HepG2 (cell line): Measurements from ENCODE around the gene PLIN5. TPM values are rescaled to one million over a fixed set of nuclear protein-coding genes. Genes with fewer than 3 reads are reported as not detected.

ENCODE experiments used
- ASH2L ChIP-seq: fragments of 300-600, 200-600 bp; sonication (generic); IDR thresholded peaks from 2 replicates; pipeline ENCODE4 v1.7.0; 2017; ENCODE audit warnings: low read depth, mild to moderate bottlenecking, moderate library complexity, mixed read lengths, low read length; ENCODE audit not compliant: insufficient read length
- BCL6 ChIP-seq: IDR thresholded peaks from 2 replicates; pipeline ENCODE4 v1.6.1; 2016; ENCODE audit warnings: missing genetic modification reagents, missing compliant biosample characterization
- DR1 ChIP-seq: sonication (generic); formaldehyde crosslinking; IDR thresholded peaks from 2 replicates; pipeline ENCODE4 v1.8.0; 2021; ENCODE audit warnings: mild to moderate bottlenecking, missing genetic modification reagents, inconsistent platforms
- ETV6 ChIP-seq: sonication (generic); formaldehyde crosslinking; conservative IDR thresholded peaks from 2 replicates; pipeline ENCODE4 v1.4.0; 2020; ENCODE audit warnings: missing genetic modification reagents
- MIXL1 ChIP-seq: IDR thresholded peaks from 2 replicates; pipeline ENCODE4 v1.6.1; 2016
- NFKB2 ChIP-seq: sonication (generic); formaldehyde crosslinking; IDR thresholded peaks from 2 replicates; pipeline ENCODE4 v1.4.0; 2020; ENCODE audit warnings: missing genetic modification reagents, borderline replicate concordance
- PITX1 ChIP-seq: sonication (generic); formaldehyde crosslinking; IDR thresholded peaks from 2 replicates; pipeline ENCODE4 v1.5.1; 2020; ENCODE audit warnings: mild to moderate bottlenecking, missing genetic modification reagents
- RAD21 ChIP-seq: fragments of 450-650 bp; formaldehyde crosslinking; IDR thresholded peaks from 2 replicates; pipeline ENCODE4 v1.5.0; 2020; ENCODE audit warnings: mild to moderate bottlenecking
- SALL2 ChIP-seq: sonication (generic); formaldehyde crosslinking; IDR thresholded peaks from 2 replicates; pipeline ENCODE4 v1.8.1; 2023; ENCODE audit warnings: mild to moderate bottlenecking, missing genetic modification reagents, inconsistent platforms
- SNAPC2 ChIP-seq: sonication (generic); formaldehyde crosslinking; IDR thresholded peaks from 2 replicates; pipeline ENCODE4 v1.8.1; 2022; ENCODE audit warnings: mild to moderate bottlenecking, missing genetic modification reagents
- SP4 ChIP-seq: sonication (generic); formaldehyde crosslinking; IDR thresholded peaks from 2 replicates; pipeline ENCODE4 v1.8.1; 2023; ENCODE audit warnings: mild to moderate bottlenecking, missing genetic modification reagents
- SRSF4 ChIP-seq: fragments of 200-400 bp; formaldehyde crosslinking; IDR thresholded peaks from one replicate; pipeline ENCODE4 v1.6.1; 2018; ENCODE audit warnings: mild to moderate bottlenecking, low read depth, low read length, moderate library complexity; ENCODE audit not compliant: poor library complexity, severe bottlenecking
- SRSF9 ChIP-seq: fragments of 200-400 bp; formaldehyde crosslinking; IDR thresholded peaks from 2 replicates; pipeline ENCODE4 v1.6.1; 2018; ENCODE audit warnings: borderline replicate concordance, mild to moderate bottlenecking, low read depth, low read length; ENCODE audit not compliant: insufficient read depth, poor library complexity, severe bottlenecking
- ZNF253 ChIP-seq: sonication (generic); formaldehyde crosslinking; IDR thresholded peaks from 2 replicates; pipeline ENCODE4 v1.8.0; 2022; ENCODE audit warnings: mild to moderate bottlenecking, missing genetic modification reagents, borderline replicate concordance
- ZNF383 ChIP-seq: sonication (generic); formaldehyde crosslinking; IDR thresholded peaks from 2 replicates; pipeline ENCODE4 v1.4.0; 2020; ENCODE audit warnings: missing genetic modification reagents, mild to moderate bottlenecking, borderline replicate concordance
- ZNF501 ChIP-seq: sonication (generic); formaldehyde crosslinking; IDR thresholded peaks from 2 replicates; pipeline ENCODE4 v1.5.1; 2020; ENCODE audit warnings: mild to moderate bottlenecking, moderate library complexity, missing genetic modification reagents
- ZNF550 ChIP-seq: sonication (generic); formaldehyde crosslinking; IDR thresholded peaks from 2 replicates; pipeline ENCODE4 v1.4.0; 2020; ENCODE audit warnings: mild to moderate bottlenecking, missing genetic modification reagents, borderline replicate concordance
- ZNF557 ChIP-seq: sonication (generic); formaldehyde crosslinking; IDR thresholded peaks from 2 replicates; pipeline ENCODE4 v1.4.0; 2020; ENCODE audit warnings: missing genetic modification reagents
- ZNF629 ChIP-seq: sonication (generic); formaldehyde crosslinking; conservative IDR thresholded peaks from 2 replicates; pipeline ENCODE4 v1.5.0; 2020; ENCODE audit warnings: missing genetic modification reagents
- ZNF790 ChIP-seq: sonication (generic); formaldehyde crosslinking; IDR thresholded peaks from 2 replicates; pipeline ENCODE4 v1.8.0; 2022; ENCODE audit warnings: missing genetic modification reagents, mild to moderate bottlenecking, borderline replicate concordance
- ZSCAN31 ChIP-seq: sonication (generic); formaldehyde crosslinking; IDR thresholded peaks from 2 replicates; pipeline ENCODE4 v1.5.0; 2020; ENCODE audit warnings: low read depth, mild to moderate bottlenecking, missing genetic modification reagents
- polyA plus RNA-seq, 8 experiments: library from polyadenylated mRNA; depleted of rRNA in 3 of 8; stranded (reverse) in 7 of 8; unstranded in 1 of 8; fragments of >200 nt; fragmentation: Illumina TruSeq in 4 of 8; extraction: Trizol in 4 of 8; gene quantifications; 2 replicates each; pipeline versions ENCODE4 v1.2.1 to v1.2.3, GENCODE V29; 2011 to 2016; ENCODE audit warnings: low read depth in 4 of 8, missing spikeins in 1 of 8, mixed read lengths in 1 of 8; ENCODE audit not compliant: insufficient read depth in 1 of 8
- total RNA-seq, 5 experiments: library from RNA; depleted of rRNA; stranded (reverse); fragments of >200 nt; fragmentation: Illumina TruSeq; extraction: Trizol; gene quantifications; 2 replicates each; pipeline ENCODE4 v1.2.3, GENCODE V29; 2016; ENCODE audit warnings: low read depth in 1 of 5
- TF ChIP-seq, protein P1 (sequence below): sonication (generic); formaldehyde crosslinking; IDR thresholded peaks from 2 replicates; pipeline ENCODE4 v1.4.0; 2020; ENCODE audit warnings: mild to moderate bottlenecking, missing genetic modification reagents
- TF ChIP-seq, protein P2 (sequence below): sonication (generic); formaldehyde crosslinking; conservative IDR thresholded peaks from 2 replicates; pipeline ENCODE4 v1.4.0; 2020; ENCODE audit warnings: mild to moderate bottlenecking, missing genetic modification reagents, moderate library complexity
- TF ChIP-seq, protein P3 (sequence below): sonication (generic); formaldehyde crosslinking; IDR thresholded peaks from 2 replicates; pipeline ENCODE4 v1.8.0; 2022; ENCODE audit warnings: mild to moderate bottlenecking, missing genetic modification reagents, moderate library complexity

PLIN5 gene
- total and polyA plus RNA-seq, 2 of the 13 experiments (the other 11 are each of a cell fraction or from before 2014, with no cell fraction given) = 1.8 to 4.8 TPM

DNA sequence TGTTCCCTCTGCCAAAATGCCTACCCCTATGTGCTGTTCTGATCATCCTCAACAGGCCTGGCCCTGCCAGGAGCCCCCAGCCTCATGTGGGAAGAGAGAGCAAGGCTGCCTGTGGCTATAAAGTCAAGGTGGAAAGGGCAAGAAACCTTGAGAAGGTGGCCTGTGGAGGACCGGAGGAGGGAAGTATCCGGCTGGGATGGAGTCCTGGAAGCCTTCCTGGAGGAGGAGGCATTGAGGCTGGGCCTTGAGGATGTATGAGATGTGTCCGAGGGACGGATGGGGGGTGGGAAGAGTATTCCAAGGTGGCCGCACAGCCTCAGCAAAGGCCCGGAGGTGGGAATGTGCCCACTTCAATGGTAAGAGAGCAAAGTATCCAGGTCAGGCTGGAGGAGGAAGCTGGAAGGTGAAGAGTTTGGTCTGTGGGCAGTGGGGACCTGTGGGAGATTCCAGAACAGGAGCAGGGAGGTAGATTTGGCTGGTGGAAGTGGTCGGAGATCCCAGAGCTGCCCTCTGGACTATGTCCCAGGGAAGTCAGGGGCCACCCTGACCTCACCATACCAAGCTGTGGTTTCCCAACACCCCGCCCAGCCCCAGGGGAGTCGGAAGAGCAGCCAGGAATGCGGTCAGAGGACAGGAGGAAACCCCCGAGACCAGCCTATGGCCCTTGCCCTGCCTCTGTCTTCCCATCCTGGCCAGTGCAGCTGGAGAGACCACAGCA, 13.7 kb downstream of the PLIN5 start (continued):
- TF ChIP-seq ZNF253 (no peak), PITX1 (CRISPR knock-in tag) (peak; percentile 19; the same call in 1 of the 2 replicates), ZNF790 (CRISPR knock-in tag) (no peak), DR1 (CRISPR knock-in tag) (no peak), BCL6 (CRISPR knock-in tag) (peak; percentile 51), SRSF4 (no peak), RAD21 (no peak), SP4 (CRISPR knock-in tag) (no peak), SALL2 (CRISPR knock-in tag) (no peak), SNAPC2 (CRISPR knock-in tag) (no peak), SRSF9 (no peak), ZNF557 (CRISPR knock-in tag) (no peak), ZNF383 (CRISPR knock-in tag) (no peak), ZSCAN31 (CRISPR knock-in tag) (no peak), ZNF629 (peak; percentile 98), ZNF501 (no peak), ZNF550 (no peak), ETV6 (CRISPR knock-in tag) (no peak), MIXL1 (CRISPR knock-in tag) (no peak), NFKB2 (CRISPR knock-in tag) (no peak), ASH2L (no peak)
- TF ChIP-seq, protein P1, sequence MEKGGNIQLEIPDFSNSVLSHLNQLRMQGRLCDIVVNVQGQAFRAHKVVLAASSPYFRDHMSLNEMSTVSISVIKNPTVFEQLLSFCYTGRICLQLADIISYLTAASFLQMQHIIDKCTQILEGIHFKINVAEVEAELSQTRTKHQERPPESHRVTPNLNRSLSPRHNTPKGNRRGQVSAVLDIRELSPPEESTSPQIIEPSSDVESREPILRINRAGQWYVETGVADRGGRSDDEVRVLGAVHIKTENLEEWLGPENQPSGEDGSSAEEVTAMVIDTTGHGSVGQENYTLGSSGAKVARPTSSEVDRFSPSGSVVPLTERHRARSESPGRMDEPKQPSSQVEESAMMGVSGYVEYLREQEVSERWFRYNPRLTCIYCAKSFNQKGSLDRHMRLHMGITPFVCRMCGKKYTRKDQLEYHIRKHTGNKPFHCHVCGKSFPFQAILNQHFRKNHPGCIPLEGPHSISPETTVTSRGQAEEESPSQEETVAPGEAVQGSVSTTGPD (CRISPR knock-in tag) = 0 out of 2 replicates have a peak, but pooled peaks have one; percentile 51
- TF ChIP-seq, protein P2, sequence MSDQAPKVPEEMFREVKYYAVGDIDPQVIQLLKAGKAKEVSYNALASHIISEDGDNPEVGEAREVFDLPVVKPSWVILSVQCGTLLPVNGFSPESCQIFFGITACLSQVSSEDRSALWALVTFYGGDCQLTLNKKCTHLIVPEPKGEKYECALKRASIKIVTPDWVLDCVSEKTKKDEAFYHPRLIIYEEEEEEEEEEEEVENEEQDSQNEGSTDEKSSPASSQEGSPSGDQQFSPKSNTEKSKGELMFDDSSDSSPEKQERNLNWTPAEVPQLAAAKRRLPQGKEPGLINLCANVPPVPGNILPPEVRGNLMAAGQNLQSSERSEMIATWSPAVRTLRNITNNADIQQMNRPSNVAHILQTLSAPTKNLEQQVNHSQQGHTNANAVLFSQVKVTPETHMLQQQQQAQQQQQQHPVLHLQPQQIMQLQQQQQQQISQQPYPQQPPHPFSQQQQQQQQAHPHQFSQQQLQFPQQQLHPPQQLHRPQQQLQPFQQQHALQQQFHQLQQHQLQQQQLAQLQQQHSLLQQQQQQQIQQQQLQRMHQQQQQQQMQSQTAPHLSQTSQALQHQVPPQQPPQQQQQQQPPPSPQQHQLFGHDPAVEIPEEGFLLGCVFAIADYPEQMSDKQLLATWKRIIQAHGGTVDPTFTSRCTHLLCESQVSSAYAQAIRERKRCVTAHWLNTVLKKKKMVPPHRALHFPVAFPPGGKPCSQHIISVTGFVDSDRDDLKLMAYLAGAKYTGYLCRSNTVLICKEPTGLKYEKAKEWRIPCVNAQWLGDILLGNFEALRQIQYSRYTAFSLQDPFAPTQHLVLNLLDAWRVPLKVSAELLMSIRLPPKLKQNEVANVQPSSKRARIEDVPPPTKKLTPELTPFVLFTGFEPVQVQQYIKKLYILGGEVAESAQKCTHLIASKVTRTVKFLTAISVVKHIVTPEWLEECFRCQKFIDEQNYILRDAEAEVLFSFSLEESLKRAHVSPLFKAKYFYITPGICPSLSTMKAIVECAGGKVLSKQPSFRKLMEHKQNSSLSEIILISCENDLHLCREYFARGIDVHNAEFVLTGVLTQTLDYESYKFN (CRISPR knock-in tag) = peak; percentile 89
- TF ChIP-seq, protein P3, sequence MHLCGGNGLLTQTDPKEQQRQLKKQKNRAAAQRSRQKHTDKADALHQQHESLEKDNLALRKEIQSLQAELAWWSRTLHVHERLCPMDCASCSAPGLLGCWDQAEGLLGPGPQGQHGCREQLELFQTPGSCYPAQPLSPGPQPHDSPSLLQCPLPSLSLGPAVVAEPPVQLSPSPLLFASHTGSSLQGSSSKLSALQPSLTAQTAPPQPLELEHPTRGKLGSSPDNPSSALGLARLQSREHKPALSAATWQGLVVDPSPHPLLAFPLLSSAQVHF (CRISPR knock-in tag) = no peak
